PC-9 (cell line): Measurements from ENCODE around the gene RTF1. TPM values are rescaled to one million over a fixed set of nuclear protein-coding genes. Genes with fewer than 3 reads are reported as not detected.

Experiments
- BruUV-seq: library from RNA; stranded (reverse); fragments of 400-500 nt; replicated peaks from 2 replicates; lab custom pipeline; 2021; lab: Mats Ljungman, UMichigan
- CTCF ChIA-PET: fragments of 300-600 bp; sonication (Branson Sonifier 250); formaldehyde crosslinking; loops from one replicate; lab custom pipeline; 2022; ENCODE audit warnings: antibody characterized with exemption; lab: Charles Lee
- POLR2A ChIA-PET: fragments of 300-600 bp; sonication (Branson Sonifier 250); formaldehyde crosslinking; loops from one replicate; lab custom pipeline; 2022; ENCODE audit warnings: antibody characterized with exemption; ENCODE audit not compliant: unreplicated experiment; lab: Charles Lee
- DNase-seq, 2 experiments: peaks; one replicate each; pipeline versions ENCODE4 v3.0.0 to v3.0.0-alpha.2; 2015 to 2022; ENCODE audit warnings: mixed read lengths in 1 of 2
- H2AFZ ChIP-seq: fragments of 200-600 bp; sonication (generic); 2 replicates; pipeline ENCODE4 v1.8.1; 2017; ENCODE audit warnings: antibody characterized with exemption
- H3F3A ChIP-seq: fragments of 200-600 bp; sonication (generic); 2 replicates; pipeline ENCODE4 v1.8.1; 2017; ENCODE audit warnings: antibody characterized with exemption, mild to moderate bottlenecking, low read depth; ENCODE audit not compliant: insufficient read depth
- H3K27ac ChIP-seq: fragments of 200-600 bp; sonication (generic); 2 replicates; pipeline ENCODE4 v1.6.1; 2016; ENCODE audit warnings: mixed run types
- H3K27me3 ChIP-seq: fragments of 200-600 bp; sonication (generic); 2 replicates; pipeline ENCODE4 v1.6.1; 2016; ENCODE audit warnings: low read depth, mixed run types; ENCODE audit not compliant: insufficient read depth
- H3K36me3 ChIP-seq: fragments of 200-600 bp; sonication (generic); 2 replicates; pipeline ENCODE4 v1.6.1; 2016; ENCODE audit warnings: low read depth, mixed run types
- H3K4me1 ChIP-seq: fragments of 200-600 bp; sonication (generic); replicated peaks from 2 replicates; pipeline ENCODE4 v1.6.1; 2016; ENCODE audit warnings: mixed run types; ENCODE audit not compliant: insufficient read depth
- H3K4me2 ChIP-seq: fragments of 200-600 bp; sonication (generic); 2 replicates; pipeline ENCODE4 v1.6.1; 2017; ENCODE audit warnings: mixed run types
- H3K4me3 ChIP-seq: fragments of 200-600 bp; sonication (generic); 2 replicates; pipeline ENCODE4 v1.6.1; 2016; ENCODE audit warnings: mixed run types
- H3K79me2 ChIP-seq: fragments of 200-600 bp; sonication (generic); 2 replicates; pipeline ENCODE4 v1.6.1; 2017; ENCODE audit warnings: low read depth, mixed run types
- H3K9me2 ChIP-seq: fragments of 200-600 bp; sonication (generic); 2 replicates; pipeline ENCODE4 v1.8.1; 2017; ENCODE audit warnings: mild to moderate bottlenecking; ENCODE audit not compliant: insufficient read depth
- H3K9me3 ChIP-seq: fragments of 200-600 bp; sonication (generic); 2 replicates; pipeline ENCODE4 v1.8.1; 2016; ENCODE audit warnings: low read depth; ENCODE audit not compliant: insufficient read depth
- H4K20me1 ChIP-seq: fragments of 200-600 bp; sonication (generic); 2 replicates; pipeline ENCODE4 v1.8.1; 2017; ENCODE audit not compliant: insufficient read depth
- EZH2 ChIP-seq: fragments of 200-600 bp; sonication (generic); IDR thresholded peaks from 2 replicates; pipeline ENCODE4 v1.8.0; 2017; ENCODE audit warnings: antibody characterized with exemption, low read depth
- intact Hi-C: fragments of 100-400 bp; cut with micrococcal nuclease; formaldehyde crosslinking; loops from one replicate; pipeline ENCODE4 v1.10.0; 2022; ENCODE audit not compliant: unreplicated experiment
- total RNA-seq: library from RNA; stranded (reverse); gene quantifications from 2 replicates; pipeline ENCODE4 v1.2.3, GENCODE V29; 2021
- TF ChIP-seq, protein P1 (sequence below): fragments of 200-600 bp; sonication (generic); conservative IDR thresholded peaks from 2 replicates; pipeline ENCODE4 v1.6.1; 2017; ENCODE audit warnings: mixed run types, antibody characterized with exemption, mild to moderate bottlenecking, moderate library complexity

The RTF1 gene
- total RNA-seq, 1 experiment from 2014 or later, result 55.7 TPM

DNA sequence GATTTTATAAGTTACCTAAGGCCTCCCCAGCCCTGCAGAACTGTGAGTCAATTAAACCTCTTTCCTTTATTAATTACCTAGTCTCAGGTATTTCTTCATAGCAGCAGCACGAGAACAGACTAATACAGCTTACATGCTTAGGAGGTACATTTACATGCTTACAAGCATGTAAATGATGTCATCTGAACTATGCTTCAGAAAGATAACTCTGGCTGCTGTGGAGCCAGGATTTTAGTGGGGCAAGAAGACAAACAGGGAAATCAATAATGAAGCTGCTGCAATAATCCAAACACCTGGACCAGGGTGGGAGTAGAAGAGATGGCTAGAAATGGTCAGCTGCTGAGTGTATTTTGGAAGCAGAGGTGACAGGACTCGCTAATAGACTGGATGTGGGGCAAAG lies 24.2 kb upstream of the RTF1 start:
- Histone ChIP-seq H4K20me1 (no peaks in the 10 kb centered on the region), H3K36me3 (no peaks in the 10 kb centered on the region; the same call in 1 of the 2 replicates), H3K79me2 (no peaks in the 10 kb centered on the region), H2AFZ (no peak overlapping the region), H3K27ac (no peak overlapping the region), H3K4me2 (no peak overlapping the region), H3K9me2 (no peaks in the 10 kb centered on the region), H3K27me3 (no peaks in the 10 kb centered on the region), H3K4me3 (no peak overlapping the region), H3K4me1 (no peaks in the 10 kb centered on the region), H3F3A (no peaks in the 10 kb centered on the region), H3K9me3 (no peaks in the 10 kb centered on the region)
- CTCF ChIA-PET, result no interaction called here
- intact Hi-C loops, result no loop called here
- no peak for TF ChIP-seq EZH2
- TF ChIP-seq, protein P1, sequence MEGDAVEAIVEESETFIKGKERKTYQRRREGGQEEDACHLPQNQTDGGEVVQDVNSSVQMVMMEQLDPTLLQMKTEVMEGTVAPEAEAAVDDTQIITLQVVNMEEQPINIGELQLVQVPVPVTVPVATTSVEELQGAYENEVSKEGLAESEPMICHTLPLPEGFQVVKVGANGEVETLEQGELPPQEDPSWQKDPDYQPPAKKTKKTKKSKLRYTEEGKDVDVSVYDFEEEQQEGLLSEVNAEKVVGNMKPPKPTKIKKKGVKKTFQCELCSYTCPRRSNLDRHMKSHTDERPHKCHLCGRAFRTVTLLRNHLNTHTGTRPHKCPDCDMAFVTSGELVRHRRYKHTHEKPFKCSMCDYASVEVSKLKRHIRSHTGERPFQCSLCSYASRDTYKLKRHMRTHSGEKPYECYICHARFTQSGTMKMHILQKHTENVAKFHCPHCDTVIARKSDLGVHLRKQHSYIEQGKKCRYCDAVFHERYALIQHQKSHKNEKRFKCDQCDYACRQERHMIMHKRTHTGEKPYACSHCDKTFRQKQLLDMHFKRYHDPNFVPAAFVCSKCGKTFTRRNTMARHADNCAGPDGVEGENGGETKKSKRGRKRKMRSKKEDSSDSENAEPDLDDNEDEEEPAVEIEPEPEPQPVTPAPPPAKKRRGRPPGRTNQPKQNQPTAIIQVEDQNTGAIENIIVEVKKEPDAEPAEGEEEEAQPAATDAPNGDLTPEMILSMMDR, result no peak
- POLR2A ChIA-PET, result no interaction called here
- DNase-seq, result no peak
- no TSS peak for BruUV-seq

DNA sequence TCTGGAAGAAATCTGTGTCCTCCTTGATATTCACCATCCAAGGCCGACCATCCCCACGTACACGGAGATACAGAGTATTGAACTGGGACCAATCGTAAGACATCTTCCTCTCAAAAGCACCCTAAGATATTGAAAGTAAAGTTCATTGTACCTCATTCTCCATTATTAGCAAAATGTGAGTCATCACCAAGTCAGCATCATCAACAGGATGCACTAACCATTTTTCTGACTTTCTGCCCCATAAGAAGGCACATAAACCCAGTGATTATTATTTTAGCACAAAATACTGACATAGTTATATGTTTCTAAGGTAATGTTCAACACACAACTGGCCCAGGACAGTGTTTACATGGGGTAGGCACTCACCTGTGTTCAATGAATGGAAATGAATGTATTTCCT lies 22.0 kb upstream of the RTF1 start:
- CTCF ChIA-PET, result no interaction called here
- no peaks in the 10 kb centered on the region for H3K79me2 ChIP-seq
- no peaks in the 10 kb centered on the region for H3F3A ChIP-seq
- H3K9me3 ChIP-seq, result no peaks in the 10 kb centered on the region
- no peaks in the 10 kb centered on the region for H3K36me3 ChIP-seq
- no TSS peak for BruUV-seq
- H4K20me1 ChIP-seq, result no peaks in the 10 kb centered on the region
- H3K27ac ChIP-seq, result no peak overlapping the region
- H3K4me2 ChIP-seq, result no peak overlapping the region
- no peak overlapping the region for H3K4me3 ChIP-seq
- H3K4me1 ChIP-seq, result no peaks in the 10 kb centered on the region
- H2AFZ ChIP-seq, result no peak overlapping the region
- POLR2A ChIA-PET, result no interaction called here
- TF ChIP-seq, protein P1, result no peak
- TF ChIP-seq EZH2, result no peak
- intact Hi-C loops, result no loop called here
- H3K9me2 ChIP-seq, result no peaks in the 10 kb centered on the region
- DNase-seq, result no peak
- H3K27me3 ChIP-seq, result no peaks in the 10 kb centered on the region

DNA sequence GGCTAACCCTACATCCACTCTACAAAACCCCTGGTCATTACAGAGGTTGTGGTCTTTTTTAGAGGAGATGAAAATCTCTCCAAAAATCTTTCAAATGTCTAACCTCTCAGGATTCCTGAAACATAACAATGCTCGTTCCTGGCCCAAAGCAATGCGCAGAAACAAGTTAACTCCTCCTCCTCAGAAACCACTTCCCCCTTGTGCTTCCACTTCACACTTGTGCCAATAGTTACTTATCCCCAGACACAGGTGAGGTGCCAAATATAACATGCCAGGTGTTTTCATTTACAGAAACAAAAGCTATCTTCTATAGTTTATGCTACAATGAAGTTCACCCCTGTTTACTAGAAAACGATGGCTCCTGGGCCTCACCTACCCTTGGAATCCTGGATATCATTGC lies 20.8 kb upstream of the RTF1 start:
- intact Hi-C loops, result no loop called here
- no peak for DNase-seq
- Histone ChIP-seq H3K4me1 (no peaks in the 10 kb centered on the region), H3K27ac (no peak overlapping the region), H3F3A (no peaks in the 10 kb centered on the region), H3K4me3 (no peak overlapping the region), H2AFZ (no peak overlapping the region), H4K20me1 (no peaks in the 10 kb centered on the region), H3K9me2 (no peaks in the 10 kb centered on the region), H3K27me3 (no peaks in the 10 kb centered on the region), H3K79me2 (no peaks in the 10 kb centered on the region), H3K4me2 (no peak overlapping the region), H3K9me3 (no peaks in the 10 kb centered on the region), H3K36me3 (no peaks in the 10 kb centered on the region)
- BruUV-seq, result no TSS peak
- POLR2A ChIA-PET, result no interaction called here
- TF ChIP-seq, protein P1, result no peak
- TF ChIP-seq EZH2, result no peak
- CTCF ChIA-PET, result no interaction called here
